Heart right ventricle (tissue), 16 donors: ENCODE results near the gene DNHD1. TPM values are rescaled to one million over a fixed set of nuclear protein-coding genes. Genes with fewer than 3 reads are reported as not detected.
A peak's percentile ranks its signal among the peaks of the same experiment; 100 is the strongest.

Experiments used
- ATAC-seq, 8 donors: fragments of 200-7000 bp; cut with Tn5 transposase; one replicate each; pipeline ENCODE4 v1.9.1; 2020; ENCODE audit warnings: mild to moderate bottlenecking in 8 of 8, moderate library complexity in 8 of 8, moderate number of reproducible peaks in 1 of 8
- DNase-seq, 2 donors: peaks; one replicate each; pipeline ENCODE4 v3.0.0-alpha.2; 2020
- H3K27ac ChIP-seq, 10 donors: fragments of 200-600 bp; sonication (generic) in 2 of 10; one replicate each; pipeline versions ENCODE4 v1.5.0 to v1.8.0; 2020 to 2022; ENCODE audit warnings: mild to moderate bottlenecking in 3 of 10
- H3K27me3 ChIP-seq, 7 donors: fragments of 200-600 bp; one replicate each; pipeline ENCODE4 v1.8.0; 2021 to 2022; ENCODE audit warnings: mild to moderate bottlenecking in 2 of 7
- H3K36me3 ChIP-seq, 9 donors: fragments of 200-600 bp; sonication (generic) in 1 of 9; one replicate each; pipeline versions ENCODE4 v1.5.0 to v1.8.0; 2020 to 2022; ENCODE audit warnings: mild to moderate bottlenecking in 2 of 9
- H3K4me1 ChIP-seq, 9 donors: fragments of 200-600 bp; sonication (generic) in 1 of 9; one replicate each; pipeline versions ENCODE4 v1.5.0 to v1.8.0; 2020 to 2022; ENCODE audit warnings: mild to moderate bottlenecking in 4 of 9
- H3K4me3 ChIP-seq, 10 donors: fragments of 200-600 bp; sonication (generic) in 2 of 10; one replicate each; pipeline versions ENCODE4 v1.5.0 to v1.8.0; 2020 to 2022; ENCODE audit warnings: mild to moderate bottlenecking in 7 of 10, moderate library complexity in 2 of 10
- H3K9me3 ChIP-seq, 11 donors: fragments of 200-600 bp in 10 of 11; sonication (generic) in 2 of 11; one replicate each; pipeline versions ENCODE4 v1.5.0 to v1.8.0; 2013 to 2022; ENCODE audit warnings: mild to moderate bottlenecking in 2 of 11, control low read depth in 1 of 11, moderate library complexity in 1 of 11
- CTCF ChIP-seq, 9 donors: fragments of 200-600 bp; sonication (generic) in 2 of 9; IDR thresholded peaks; one replicate each; pipeline versions ENCODE4 v1.5.0 to v1.8.0; 2021 to 2022; ENCODE audit warnings: antibody characterized with exemption in 9 of 9, mild to moderate bottlenecking in 5 of 9, moderate library complexity in 1 of 9
- WGBS, 2 donors: extraction: QIAGEN DNeasy Blood & Tissue Kit; methylation state at CpG; one replicate each; pipeline ENCODE4 v1.1.7; 2013; ENCODE audit warnings: inconsistent platforms in 1 of 2; 5-methylcytosine and 5-hydroxymethylcytosine counted together
- intact Hi-C, 10 donors: fragments of 100-400 bp; cut with DNase I; formaldehyde crosslinking; loops; one replicate each; pipeline versions ENCODE4 v1.11.1 to v1.14.2; 2022
- polyA plus RNA-seq, 2 donors: library from polyadenylated mRNA; stranded (reverse); fragments of 200-250 nt; gene quantifications; one replicate each; pipeline ENCODE4 v1.2.3, GENCODE V29; 2013
- total RNA-seq, 10 donors: library from RNA; stranded (reverse); fragmentation: NEBNext Ultra II Directional in 3 of 10; extraction: Animal tissue kit (Norgen Biotek cat#: 25700) in 3 of 10; gene quantifications; one replicate each; pipeline versions ENCODE4 v1.2.1 to v1.2.4, GENCODE V29; 2021 to 2023
- donor health status: Arrhythmogenic right ventricular cardiomyopathy.
- donor health status: ischemic (EF 13 %, LVEDD 7.1; RV severe dilation, severe dysfunction).
- donor health status: healthy with polysubstance abuse.
- donor health status: DM: no; HTN: yes; CAD: no.
- donor health status: DM: no; HTN: no; CAD: no.
- donor health status: ischemic (EF 25% LVEDD 6.9; RV normal size, moderate dysfunction).
- donor health status: ischemic (EF 25% LVEDD 5.7; RV mildly dilated, moderate dysfunction).
- donor health status: healthy.
- donor health status: DM: yes; HTN: yes; CAD: no.
- donor health status: Ischemic cardiomyopathy.
- donor health status: ischemic (EF 35%, LVEDD 5.7; RV mildly dilated, moderate dysfunction).
- donor health status: nonischemic (EF 11% LVEDD 7.7; RV severe dilation, severe dysfunction).
- donor health status: DM: yes; HTN: yes; CAD: no.
- donor health status: PGD.
- donor health status: ischemic (EF 29% LVEDD 5.4; RV normal size, mild dysfunction).
- donor health status: nonischemic (EF 23%, LVEDD 6.1; RV moderate dilation, normal function).

Gene DNHD1
- total and polyA plus RNA-seq, 12 donors, result 1.7 to 13.8 (median 6.5) TPM

DNA sequence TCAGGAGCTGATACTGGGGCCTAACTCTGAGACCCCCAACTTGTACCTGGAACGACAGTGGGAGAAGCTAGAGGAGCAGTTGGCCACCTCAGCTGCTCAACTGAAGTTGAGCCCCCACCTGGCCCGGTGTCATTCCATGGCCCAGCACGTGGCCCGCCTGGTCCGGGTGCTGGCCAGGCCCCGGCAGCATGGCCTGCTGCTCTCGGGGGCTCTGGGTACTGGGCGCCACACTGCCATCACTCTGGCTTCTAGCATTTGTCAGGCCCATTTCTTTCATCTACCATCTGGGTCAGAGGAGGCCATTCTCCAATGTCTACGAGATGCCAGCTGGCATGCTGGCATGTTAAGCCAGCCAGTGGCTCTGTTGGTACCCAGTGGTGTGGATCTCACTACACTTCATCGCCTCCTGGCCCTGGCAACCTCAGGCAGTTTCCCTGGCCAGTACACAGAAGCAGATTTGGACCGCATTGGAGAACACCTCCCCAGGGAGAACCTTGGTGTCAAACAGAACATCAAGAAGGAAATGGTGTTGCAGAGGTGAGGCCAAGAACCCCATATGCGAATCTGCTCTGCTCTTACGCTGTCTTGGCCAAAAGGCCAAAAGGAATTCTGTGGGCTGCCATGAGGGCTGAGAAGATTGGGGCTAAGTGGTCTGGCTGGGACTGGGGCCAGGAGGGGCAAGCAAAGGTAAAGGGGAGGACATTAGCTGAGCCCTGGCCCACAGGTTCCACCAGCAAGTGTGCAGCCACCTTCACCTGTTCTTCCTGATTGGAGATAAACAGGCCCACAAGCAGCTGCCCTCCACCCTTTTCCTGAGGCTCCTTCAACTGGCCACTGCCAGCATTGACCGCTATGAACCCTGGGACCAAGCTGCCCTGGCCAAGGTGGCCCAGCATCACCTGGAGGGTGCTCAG is 60.9 kb downstream of the DNHD1 start:
- DNase-seq, result peak; percentile 33 to 44
- no peak overlapping the region for H3K4me3 ChIP-seq
- intact Hi-C loops, result no loop called here
- H3K4me1 ChIP-seq, result peaks cover 0 to 10% (median 0%) of the 10 kb centered on the region in 9 donors
- no peaks in the 10 kb centered on the region for H3K9me3 ChIP-seq
- H3K27ac ChIP-seq, result no peak overlapping the region
- H3K36me3 ChIP-seq, result peaks cover 0 to 4% (median 0%) of the 10 kb centered on the region in 9 donors
- H3K27me3 ChIP-seq, result no peaks in the 10 kb centered on the region
- TF ChIP-seq CTCF (IDR thresholded peaks at IDR 0.05), result no peak
- ATAC-seq, result peak; percentile 72 to 97 (median 88)
- WGBS, 2 donors, result 62 to 77% methylated on average over 14 of the region's 14 CpGs

GRCh38 chr11:6559369-6559768 is 62.3 kb downstream of the DNHD1 start:
- no peak for DNase-seq
- Histone ChIP-seq H3K4me3 (no peak overlapping the region), H3K36me3 (peaks cover 0 to 7% (median 0%) of the 10 kb centered on the region in 9 donors), H3K4me1 (peaks cover 0 to 10% (median 0%) of the 10 kb centered on the region in 9 donors), H3K9me3 (no peaks in the 10 kb centered on the region), H3K27me3 (no peaks in the 10 kb centered on the region), H3K27ac (no peak overlapping the region)
- intact Hi-C loops, result no loop called here
- peak in 1 of 8 donors; percentile 31 for ATAC-seq
- 98 to 100% methylated on average over 1 of the region's 1 CpG for WGBS, 2 donors
- TF ChIP-seq CTCF (IDR thresholded peaks at IDR 0.05), result no peak

DNA sequence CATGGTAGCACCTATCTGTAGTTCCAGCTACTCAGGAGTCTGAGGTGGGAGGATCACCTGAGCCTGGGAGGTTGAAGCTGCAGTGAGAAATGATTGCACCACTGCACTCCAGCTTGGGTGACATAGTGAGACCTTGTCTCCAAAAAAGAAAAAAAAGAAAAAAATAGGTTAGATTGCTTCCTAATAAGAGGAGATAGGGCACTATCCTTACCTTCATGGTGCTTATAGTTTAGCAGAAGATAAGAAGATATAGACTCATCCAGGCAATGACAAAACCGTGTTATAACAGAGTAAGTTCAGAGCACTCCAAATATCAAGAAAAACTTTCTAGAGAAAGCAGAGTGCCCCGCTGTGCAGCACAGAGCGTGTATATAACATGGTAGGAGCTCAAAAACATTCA is 64.2 kb downstream of the DNHD1 start:
- H3K36me3 ChIP-seq, result peaks cover 0 to 11% (median 0%) of the 10 kb centered on the region in 9 donors
- H3K4me3 ChIP-seq, result no peak overlapping the region
- ATAC-seq (no peak), DNase-seq (no peak)
- 94 to 97% methylated on average over 3 of the region's 3 CpGs for WGBS, 2 donors
- TF ChIP-seq CTCF (IDR thresholded peaks at IDR 0.05), result no peak
- no peaks in the 10 kb centered on the region for H3K27me3 ChIP-seq
- peaks cover 0 to 11% (median 0%) of the 10 kb centered on the region in 9 donors for H3K4me1 ChIP-seq
- no peaks in the 10 kb centered on the region for H3K9me3 ChIP-seq
- no peak overlapping the region for H3K27ac ChIP-seq
- intact Hi-C loops, result no loop called here

DNA sequence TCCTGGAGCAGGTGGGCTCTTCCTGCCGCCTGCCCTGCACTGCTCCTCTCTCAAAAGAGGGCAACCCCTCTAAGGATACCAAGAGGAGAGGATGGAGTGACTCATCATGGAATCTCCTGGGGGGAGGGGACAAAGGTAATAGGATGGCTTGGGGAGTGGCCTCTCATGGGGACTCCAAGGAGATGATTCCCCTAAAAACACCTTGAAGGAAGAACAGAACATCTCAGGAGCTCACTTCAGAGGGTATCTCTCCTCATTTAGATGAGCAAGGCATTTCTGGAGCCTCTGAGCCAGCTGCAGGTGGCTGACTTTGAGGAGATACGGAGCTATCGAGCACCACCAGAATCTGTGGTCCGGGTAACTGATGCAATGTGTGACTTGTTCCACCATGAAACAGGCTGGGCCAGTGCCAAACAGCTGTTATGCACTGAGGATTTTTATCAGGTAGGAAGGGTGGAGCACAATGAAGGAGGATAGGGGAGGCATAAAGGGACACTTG is 66.1 kb downstream of the DNHD1 start:
- no peaks in the 10 kb centered on the region for H3K9me3 ChIP-seq
- no peak overlapping the region for H3K4me3 ChIP-seq
- no peak overlapping the region for H3K27ac ChIP-seq
- no peak for TF ChIP-seq CTCF (IDR thresholded peaks at IDR 0.05)
- no peak for DNase-seq
- WGBS, 2 donors, result 94 to 98% methylated on average over 4 of the region's 4 CpGs
- intact Hi-C loops, result no loop called here
- peaks cover 0 to 22% (median 3%) of the 10 kb centered on the region in 9 donors for H3K4me1 ChIP-seq
- ATAC-seq, result no peak
- H3K36me3 ChIP-seq, result peaks cover 0 to 12% (median 0%) of the 10 kb centered on the region in 9 donors
- no peaks in the 10 kb centered on the region for H3K27me3 ChIP-seq
